Measurements from ENCODE around the gene LLPH.

LLPH gene

DNA sequence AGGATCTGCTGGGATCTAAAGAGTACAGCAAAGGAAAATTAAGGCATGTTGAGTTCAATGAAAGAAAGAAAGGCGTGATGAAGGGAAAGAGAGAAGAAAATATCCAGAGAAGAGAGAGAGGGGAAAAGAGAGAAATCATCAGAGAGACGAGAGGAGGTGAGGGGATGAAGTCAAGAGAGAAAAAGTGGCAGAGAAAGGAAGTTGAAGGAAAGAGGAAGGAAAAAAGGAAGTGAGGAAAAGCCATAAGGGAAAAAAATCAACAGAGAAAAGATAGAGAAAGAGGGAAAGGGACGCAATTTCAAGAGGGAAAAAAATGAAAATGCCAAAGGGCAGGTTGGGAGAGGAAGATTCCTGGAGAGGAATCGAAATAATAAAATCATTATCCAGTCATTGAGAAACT is 40.4 kb downstream of the LLPH start:
- Histone ChIP-seq H3K36me3 (ENCODE audit: control insufficient read depth, insufficient read depth, low read length) (no peaks in the 10 kb centered on the region), H3K4me1 (ENCODE audit: control insufficient read depth, insufficient read depth, low read length) (peaks cover 8% of the 10 kb centered on the region; the same call in 1 of the 2 replicates), H3K27ac (ENCODE audit: low read depth, low read length) (no peak overlapping the region), H3K4me3 (ENCODE audit: low read depth, low read length) (no peak overlapping the region), H3K27me3 (ENCODE audit: control insufficient read depth, insufficient read depth, low read length) (no peaks in the 10 kb centered on the region), H3K9ac (ENCODE audit: low read depth, low read length) (no peak overlapping the region), H3K9me3 (ENCODE audit: control insufficient read depth, insufficient read depth, low read length) (no peaks in the 10 kb centered on the region)

DNA sequence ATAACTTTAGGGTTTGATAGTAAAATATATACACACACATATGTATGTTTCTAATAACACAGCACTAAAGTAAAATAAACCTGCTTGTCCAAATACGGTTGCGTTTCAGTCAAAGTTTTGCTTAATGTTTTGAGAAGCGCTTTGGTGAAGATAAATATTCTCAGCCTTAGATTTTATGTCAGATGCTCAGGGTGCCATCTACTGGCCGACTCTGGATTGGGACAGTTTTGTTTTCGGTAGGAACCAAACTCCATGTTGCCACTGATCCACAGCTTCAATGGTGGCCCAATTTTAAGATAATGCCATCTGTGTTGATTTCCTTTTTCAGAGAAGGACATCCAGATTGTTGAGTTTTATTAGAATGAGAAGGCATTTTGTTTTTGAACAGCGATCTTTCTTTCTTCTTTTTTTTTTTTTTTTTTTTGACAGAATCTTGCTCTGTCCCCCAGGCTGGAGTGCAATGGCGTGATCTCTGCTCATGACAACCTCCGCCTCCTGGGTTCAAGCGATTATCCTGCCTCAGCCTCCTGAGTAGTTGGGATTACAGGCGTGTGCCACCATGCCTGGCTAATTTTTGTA is 43.1 kb downstream of the LLPH start:
- Histone ChIP-seq H3K27me3 (ENCODE audit: control insufficient read depth, insufficient read depth, low read length) (no peaks in the 10 kb centered on the region), H3K4me1 (ENCODE audit: control insufficient read depth, insufficient read depth, low read length) (peaks cover under 1% of the 10 kb centered on the region; the same call in 1 of the 2 replicates), H3K4me3 (ENCODE audit: low read depth, low read length) (no peak overlapping the region), H3K36me3 (ENCODE audit: control insufficient read depth, insufficient read depth, low read length) (no peaks in the 10 kb centered on the region), H3K27ac (ENCODE audit: low read depth, low read length) (no peak overlapping the region), H3K9ac (ENCODE audit: low read depth, low read length) (no peak overlapping the region), H3K9me3 (ENCODE audit: control insufficient read depth, insufficient read depth, low read length) (no peaks in the 10 kb centered on the region)

DNA sequence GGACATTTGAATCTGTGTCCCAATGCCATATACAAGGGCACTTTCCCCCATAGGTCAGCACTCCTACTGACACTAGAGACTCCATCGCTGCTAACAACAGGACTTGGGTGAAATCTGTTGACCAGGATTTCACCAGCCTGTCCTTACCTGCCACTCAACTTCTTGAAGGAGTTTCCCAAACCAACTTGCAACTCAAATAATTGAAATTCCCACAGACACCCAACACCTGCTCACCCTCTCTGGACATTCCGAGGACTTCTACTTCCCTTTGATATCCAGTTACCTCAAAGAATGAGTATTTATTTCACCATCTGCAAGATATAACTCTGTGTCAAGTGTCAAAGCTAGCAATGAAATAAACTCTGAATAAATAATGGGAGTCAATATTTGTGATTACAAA is 44.6 kb downstream of the LLPH start:
- Histone ChIP-seq H3K27me3 (ENCODE audit: control insufficient read depth, insufficient read depth, low read length) (no peaks in the 10 kb centered on the region), H3K9ac (ENCODE audit: low read depth, low read length) (no peak overlapping the region), H3K27ac (ENCODE audit: low read depth, low read length) (no peak overlapping the region), H3K4me1 (ENCODE audit: control insufficient read depth, insufficient read depth, low read length) (no peaks in the 10 kb centered on the region), H3K4me3 (ENCODE audit: low read depth, low read length) (no peak overlapping the region), H3K36me3 (ENCODE audit: control insufficient read depth, insufficient read depth, low read length) (no peaks in the 10 kb centered on the region), H3K9me3 (ENCODE audit: control insufficient read depth, insufficient read depth, low read length) (no peaks in the 10 kb centered on the region)

DNA sequence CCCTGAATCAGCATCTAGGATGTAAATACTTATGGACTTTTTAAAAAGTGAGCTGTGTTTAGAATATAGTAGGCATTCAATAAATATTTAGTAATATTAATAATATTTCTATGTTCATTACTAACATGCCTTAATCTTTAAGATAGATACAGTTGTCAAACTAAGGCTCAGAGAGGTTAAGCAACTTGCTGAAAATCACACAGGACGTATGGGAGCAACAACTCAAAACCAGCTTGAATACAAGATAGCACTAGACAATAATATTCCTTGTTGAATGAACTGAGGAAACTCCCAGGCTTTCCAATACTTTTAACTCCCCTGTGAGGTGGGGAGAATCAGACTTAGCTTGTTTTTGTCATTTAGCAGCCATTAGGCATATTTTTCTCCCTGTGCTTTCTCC is 45.3 kb downstream of the LLPH start:
- no peak overlapping the region for H3K9ac ChIP-seq (ENCODE audit: low read depth, low read length)
- H3K36me3 ChIP-seq (ENCODE audit: control insufficient read depth, insufficient read depth, low read length): no peaks in the 10 kb centered on the region
- no peaks in the 10 kb centered on the region for H3K4me1 ChIP-seq (ENCODE audit: control insufficient read depth, insufficient read depth, low read length)
- H3K27ac ChIP-seq (ENCODE audit: low read depth, low read length): no peak overlapping the region
- no peak overlapping the region for H3K4me3 ChIP-seq (ENCODE audit: low read depth, low read length)
- H3K27me3 ChIP-seq (ENCODE audit: control insufficient read depth, insufficient read depth, low read length): no peaks in the 10 kb centered on the region
- no peaks in the 10 kb centered on the region for H3K9me3 ChIP-seq (ENCODE audit: control insufficient read depth, insufficient read depth, low read length)

DNA sequence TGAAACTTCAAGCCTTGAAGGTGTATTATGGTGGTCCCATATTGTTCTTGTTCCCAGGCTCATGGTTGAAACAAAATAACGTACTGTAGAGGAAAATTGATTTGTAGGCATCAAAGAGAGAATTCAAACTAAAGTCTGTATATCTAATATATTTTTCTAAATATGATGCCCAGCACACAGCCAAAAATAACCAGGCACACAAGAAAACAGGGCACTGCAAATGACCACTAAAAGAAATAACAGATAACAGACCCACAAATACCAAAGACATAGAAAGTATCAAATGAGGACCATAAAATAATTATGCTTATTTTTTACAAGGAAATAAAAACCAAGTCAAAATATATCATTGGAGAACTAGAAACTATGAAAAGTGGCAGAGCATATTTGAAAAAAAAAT is 46.8 kb downstream of the LLPH start:
- no peaks in the 10 kb centered on the region for H3K9me3 ChIP-seq (ENCODE audit: control insufficient read depth, insufficient read depth, low read length)
- H3K4me1 ChIP-seq (ENCODE audit: control insufficient read depth, insufficient read depth, low read length): no peaks in the 10 kb centered on the region
- H3K4me3 ChIP-seq (ENCODE audit: low read depth, low read length): no peak overlapping the region
- H3K27me3 ChIP-seq (ENCODE audit: control insufficient read depth, insufficient read depth, low read length): no peaks in the 10 kb centered on the region
- no peak overlapping the region for H3K27ac ChIP-seq (ENCODE audit: low read depth, low read length)
- no peaks in the 10 kb centered on the region for H3K36me3 ChIP-seq (ENCODE audit: control insufficient read depth, insufficient read depth, low read length)
- H3K9ac ChIP-seq (ENCODE audit: low read depth, low read length): no peak overlapping the region

DNA sequence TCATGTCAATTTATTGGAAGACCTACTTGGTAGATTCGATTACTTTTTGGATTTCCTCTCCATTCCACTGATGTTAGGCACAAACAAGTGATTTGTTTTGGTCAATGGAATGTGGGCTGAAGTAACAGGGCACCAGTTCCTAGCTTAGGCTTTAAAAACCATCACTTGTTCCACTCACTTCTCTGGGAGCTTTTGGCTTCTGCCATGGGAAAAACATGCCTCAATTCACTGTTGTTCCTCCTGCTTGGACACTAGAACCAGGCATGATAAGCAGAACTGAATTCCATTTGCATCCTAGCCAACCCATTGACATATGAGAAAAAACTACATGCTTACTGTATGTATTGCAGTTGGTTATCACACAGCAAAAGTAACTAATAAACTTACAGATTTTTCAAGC is 47.8 kb downstream of the LLPH start:
- Histone ChIP-seq H3K4me1 (ENCODE audit: control insufficient read depth, insufficient read depth, low read length) (no peaks in the 10 kb centered on the region), H3K27me3 (ENCODE audit: control insufficient read depth, insufficient read depth, low read length) (no peaks in the 10 kb centered on the region), H3K9me3 (ENCODE audit: control insufficient read depth, insufficient read depth, low read length) (no peaks in the 10 kb centered on the region), H3K27ac (ENCODE audit: low read depth, low read length) (no peak overlapping the region), H3K36me3 (ENCODE audit: control insufficient read depth, insufficient read depth, low read length) (no peaks in the 10 kb centered on the region), H3K4me3 (ENCODE audit: low read depth, low read length) (no peak overlapping the region), H3K9ac (ENCODE audit: low read depth, low read length) (no peak overlapping the region)

DNA sequence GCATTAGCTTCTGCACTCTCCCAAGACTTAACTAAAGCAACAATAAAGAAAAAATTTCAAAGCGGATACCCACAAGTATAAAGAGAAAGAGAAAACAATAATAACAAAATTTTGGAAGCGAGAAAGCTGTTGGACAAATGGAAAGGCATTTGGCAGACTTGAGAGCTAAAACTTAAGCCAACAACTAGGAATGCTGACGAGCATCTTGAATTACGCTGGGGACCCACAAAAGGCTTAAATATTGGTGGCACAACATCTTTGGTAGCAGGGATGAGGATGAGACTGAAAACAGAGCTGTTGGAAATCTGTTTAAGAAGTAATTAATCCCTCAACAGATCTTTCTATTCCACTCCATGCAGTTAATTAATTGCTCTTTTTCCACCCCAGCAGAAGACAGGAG is 49.8 kb downstream of the LLPH start:
- no peak overlapping the region for H3K27ac ChIP-seq (ENCODE audit: low read depth, low read length)
- no peaks in the 10 kb centered on the region for H3K4me1 ChIP-seq (ENCODE audit: control insufficient read depth, insufficient read depth, low read length)
- no peaks in the 10 kb centered on the region for H3K9me3 ChIP-seq (ENCODE audit: control insufficient read depth, insufficient read depth, low read length)
- no peaks in the 10 kb centered on the region for H3K36me3 ChIP-seq (ENCODE audit: control insufficient read depth, insufficient read depth, low read length)
- no peak overlapping the region for H3K4me3 ChIP-seq (ENCODE audit: low read depth, low read length)
- no peaks in the 10 kb centered on the region for H3K27me3 ChIP-seq (ENCODE audit: control insufficient read depth, insufficient read depth, low read length)
- H3K9ac ChIP-seq (ENCODE audit: low read depth, low read length): no peak overlapping the region

DNA sequence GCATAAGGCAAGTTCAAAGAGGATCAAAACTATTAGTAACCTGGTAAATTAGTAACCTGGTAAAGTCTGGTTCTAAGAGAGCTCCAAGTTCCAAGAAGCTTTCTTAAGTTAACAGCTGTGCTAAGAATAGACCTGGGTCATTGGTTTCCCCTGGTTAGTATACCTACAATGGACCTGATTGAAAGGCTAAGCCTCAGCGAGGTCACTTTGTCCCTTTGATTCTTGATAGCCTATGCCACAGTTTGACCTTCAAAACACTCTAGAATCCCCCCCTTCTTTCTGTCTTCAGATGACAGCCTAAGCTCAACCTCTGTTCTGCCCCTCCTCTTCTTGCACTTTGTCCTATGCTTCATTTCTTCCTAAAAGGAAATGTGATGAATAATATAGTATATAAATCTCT is 53.0 kb downstream of the LLPH start:
- H3K36me3 ChIP-seq (ENCODE audit: control insufficient read depth, insufficient read depth, low read length): no peaks in the 10 kb centered on the region

DNA sequence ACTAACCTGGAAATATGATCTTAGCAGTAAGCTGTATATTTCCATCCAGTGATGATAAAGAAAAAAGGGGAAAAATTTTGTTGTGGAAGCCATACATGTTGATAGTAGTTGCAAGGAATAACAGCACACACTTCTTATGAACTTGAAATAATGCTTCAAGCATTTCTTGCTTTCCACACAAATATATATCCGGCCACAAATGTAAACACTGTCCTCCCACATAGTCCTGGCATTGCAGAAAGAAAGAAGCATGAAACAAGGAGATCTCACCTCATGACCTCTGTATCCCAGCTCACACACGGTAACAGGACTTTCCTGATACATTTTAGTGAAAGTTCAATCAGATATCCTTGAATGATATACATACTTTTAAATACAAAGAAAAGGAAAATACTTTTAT is 56.0 kb downstream of the LLPH start:
- H3K9me3 ChIP-seq (ENCODE audit: control insufficient read depth, insufficient read depth, low read length): no peaks in the 10 kb centered on the region
- H3K36me3 ChIP-seq (ENCODE audit: control insufficient read depth, insufficient read depth, low read length): no peaks in the 10 kb centered on the region
- H3K4me1 ChIP-seq (ENCODE audit: control insufficient read depth, insufficient read depth, low read length): no peaks in the 10 kb centered on the region
- H3K4me3 ChIP-seq (ENCODE audit: low read depth, low read length): no peak overlapping the region
- no peaks in the 10 kb centered on the region for H3K27me3 ChIP-seq (ENCODE audit: control insufficient read depth, insufficient read depth, low read length)
- no peak overlapping the region for H3K27ac ChIP-seq (ENCODE audit: low read depth, low read length)
- H3K9ac ChIP-seq (ENCODE audit: low read depth, low read length): no peak overlapping the region

More for the DNA sequence above, 53.0 kb downstream of the LLPH start:
- Histone ChIP-seq H3K27ac (ENCODE audit: low read depth, low read length) (no peak overlapping the region), H3K4me3 (ENCODE audit: low read depth, low read length) (no peak overlapping the region), H3K4me1 (ENCODE audit: control insufficient read depth, insufficient read depth, low read length) (no peaks in the 10 kb centered on the region), H3K9me3 (ENCODE audit: control insufficient read depth, insufficient read depth, low read length) (no peaks in the 10 kb centered on the region), H3K9ac (ENCODE audit: low read depth, low read length) (no peak overlapping the region), H3K27me3 (ENCODE audit: control insufficient read depth, insufficient read depth, low read length) (no peaks in the 10 kb centered on the region)

DNA sequence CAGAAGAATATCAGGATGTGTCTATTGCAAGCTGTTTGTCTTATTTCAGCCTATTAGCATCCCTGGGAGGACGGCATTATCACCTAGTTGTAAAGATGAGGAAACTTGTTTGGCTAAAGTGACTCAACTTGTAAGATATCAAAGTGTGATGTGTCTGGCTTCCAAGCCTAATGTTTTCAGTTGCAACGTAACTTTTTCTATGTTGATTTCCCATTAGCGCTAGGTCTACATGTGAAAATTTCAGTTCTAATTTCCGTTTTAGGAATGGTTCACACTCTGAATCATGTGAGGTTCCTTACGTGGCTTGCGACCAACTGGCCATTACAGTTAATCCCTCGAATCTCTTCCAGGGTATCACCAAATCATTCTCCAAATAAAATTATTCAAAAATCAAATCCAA is 58.0 kb downstream of the LLPH start:
- Histone ChIP-seq H3K4me3 (ENCODE audit: low read depth, low read length) (no peak overlapping the region), H3K27ac (ENCODE audit: low read depth, low read length) (no peak overlapping the region), H3K36me3 (ENCODE audit: control insufficient read depth, insufficient read depth, low read length) (no peaks in the 10 kb centered on the region), H3K9me3 (ENCODE audit: control insufficient read depth, insufficient read depth, low read length) (no peaks in the 10 kb centered on the region), H3K9ac (ENCODE audit: low read depth, low read length) (no peak overlapping the region), H3K27me3 (ENCODE audit: control insufficient read depth, insufficient read depth, low read length) (no peaks in the 10 kb centered on the region), H3K4me1 (ENCODE audit: control insufficient read depth, insufficient read depth, low read length) (no peaks in the 10 kb centered on the region)

DNA sequence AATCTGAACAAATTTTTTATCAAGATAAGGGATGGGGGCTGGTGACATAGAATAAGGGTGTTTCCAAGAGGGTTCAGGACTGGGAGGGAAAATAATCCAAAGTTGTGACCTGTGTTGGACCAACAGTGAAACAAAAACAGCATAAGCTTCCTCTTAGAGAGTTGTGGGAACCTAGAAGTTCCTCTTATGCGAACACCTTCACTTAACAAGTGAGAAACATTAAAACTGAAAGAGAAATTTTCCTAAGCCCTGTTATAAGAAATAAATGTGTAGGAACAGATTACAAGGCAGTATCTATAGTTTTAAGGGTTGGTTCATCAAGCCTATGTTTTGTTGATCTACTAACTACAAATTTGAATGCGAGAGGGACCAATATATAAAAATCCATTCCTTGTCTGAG is 58.4 kb downstream of the LLPH start:
- Histone ChIP-seq H3K9me3 (ENCODE audit: control insufficient read depth, insufficient read depth, low read length) (no peaks in the 10 kb centered on the region), H3K4me3 (ENCODE audit: low read depth, low read length) (no peak overlapping the region), H3K36me3 (ENCODE audit: control insufficient read depth, insufficient read depth, low read length) (no peaks in the 10 kb centered on the region), H3K9ac (ENCODE audit: low read depth, low read length) (no peak overlapping the region), H3K4me1 (ENCODE audit: control insufficient read depth, insufficient read depth, low read length) (no peaks in the 10 kb centered on the region), H3K27me3 (ENCODE audit: control insufficient read depth, insufficient read depth, low read length) (no peaks in the 10 kb centered on the region), H3K27ac (ENCODE audit: low read depth, low read length) (no peak overlapping the region)

DNA sequence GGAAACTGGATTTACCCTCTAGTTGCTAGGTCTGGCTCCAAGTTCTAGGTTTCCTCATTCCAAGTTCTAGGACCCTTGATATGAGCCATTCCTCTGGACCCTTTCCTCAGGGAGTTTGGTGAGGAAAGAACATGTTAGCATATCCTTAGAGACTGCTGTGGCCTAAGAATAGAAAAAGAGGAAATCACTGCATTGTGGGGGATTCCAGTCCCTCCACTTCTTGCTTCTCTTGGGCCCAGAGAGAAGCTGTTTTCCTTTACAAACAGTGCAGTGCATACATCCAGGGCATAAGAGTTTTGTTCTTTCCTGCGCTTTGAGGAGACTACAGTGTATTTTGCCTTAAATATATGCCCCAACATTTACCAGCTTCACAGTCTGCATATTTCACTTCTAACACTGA is 59.0 kb downstream of the LLPH start:
- Histone ChIP-seq H3K9me3 (ENCODE audit: control insufficient read depth, insufficient read depth, low read length) (no peaks in the 10 kb centered on the region), H3K4me1 (ENCODE audit: control insufficient read depth, insufficient read depth, low read length) (no peaks in the 10 kb centered on the region), H3K27ac (ENCODE audit: low read depth, low read length) (no peak overlapping the region), H3K36me3 (ENCODE audit: control insufficient read depth, insufficient read depth, low read length) (no peaks in the 10 kb centered on the region), H3K27me3 (ENCODE audit: control insufficient read depth, insufficient read depth, low read length) (no peaks in the 10 kb centered on the region), H3K9ac (ENCODE audit: low read depth, low read length) (no peak overlapping the region), H3K4me3 (ENCODE audit: low read depth, low read length) (no peak overlapping the region)

Data from HUES48 (cell line).